Measurements from ENCODE around the gene MLLT6.

MLLT6 gene

DNA sequence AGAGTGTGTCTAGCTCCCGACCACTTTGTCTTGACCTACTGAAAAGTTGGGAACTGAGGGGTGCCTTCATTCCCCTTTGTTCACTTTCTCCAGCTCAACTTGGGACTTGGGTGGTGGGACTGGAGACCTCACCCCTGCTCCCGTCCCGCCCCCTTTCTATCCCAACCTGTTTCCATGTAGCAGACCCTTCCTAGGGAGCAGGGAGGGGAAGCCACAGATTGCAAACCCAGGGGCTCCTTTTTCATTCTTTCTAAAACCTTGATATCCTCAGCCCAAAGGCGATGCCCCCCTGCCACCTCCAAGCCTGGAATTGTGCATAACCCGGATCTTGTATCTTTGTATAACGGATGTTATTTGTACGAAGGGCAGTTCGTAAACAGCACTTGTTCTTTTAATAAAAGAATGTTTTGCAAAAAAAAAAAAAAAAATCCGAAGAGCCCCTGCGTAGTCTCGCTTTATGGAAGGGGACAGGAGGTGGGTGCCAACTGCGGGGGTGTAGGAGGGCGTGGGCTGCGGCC, 24.4 kb downstream of the MLLT6 start:
- no peak for DNase-seq

DNA sequence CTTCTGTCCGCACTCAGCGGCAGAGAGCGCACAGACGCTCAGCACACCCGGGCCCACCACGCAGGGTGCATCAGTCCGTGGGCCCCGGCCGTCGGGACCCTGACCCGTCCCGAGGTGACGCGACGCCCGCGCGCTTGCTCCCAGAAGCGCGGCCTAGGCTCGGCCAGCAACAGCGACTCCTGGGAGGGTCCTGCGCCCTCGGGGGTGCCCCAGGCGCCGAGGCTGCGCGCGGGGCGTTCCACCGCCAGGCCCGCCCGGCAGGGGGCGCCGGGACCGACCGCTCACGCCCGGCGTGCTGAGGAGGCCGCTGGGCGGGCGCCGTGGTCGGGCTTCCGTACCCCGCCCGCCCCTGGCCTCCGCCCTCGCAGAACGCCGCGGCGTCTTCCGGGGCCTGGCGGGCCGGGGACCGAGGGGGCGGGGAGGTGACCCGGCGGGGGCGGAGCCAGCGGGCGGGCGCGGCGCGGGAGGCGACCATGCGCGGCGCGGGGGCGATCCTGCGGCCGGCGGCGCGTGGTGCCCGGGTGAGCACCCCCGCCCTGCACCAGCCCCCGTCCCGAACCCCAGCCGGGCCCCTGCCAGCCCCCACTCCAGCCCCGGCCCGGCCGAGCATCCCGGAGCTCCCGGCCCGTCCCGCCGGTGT, 24.9 kb downstream of the MLLT6 start, which contains the start of gene CISD3:
Gene CISD3, plus strand, starts transcription at position 456 of the 640 bp plus-strand sequence. Its CDS starts 18 bp downstream, at position 474.
- peak; percentile 88 to 92 for DNase-seq

DNA sequence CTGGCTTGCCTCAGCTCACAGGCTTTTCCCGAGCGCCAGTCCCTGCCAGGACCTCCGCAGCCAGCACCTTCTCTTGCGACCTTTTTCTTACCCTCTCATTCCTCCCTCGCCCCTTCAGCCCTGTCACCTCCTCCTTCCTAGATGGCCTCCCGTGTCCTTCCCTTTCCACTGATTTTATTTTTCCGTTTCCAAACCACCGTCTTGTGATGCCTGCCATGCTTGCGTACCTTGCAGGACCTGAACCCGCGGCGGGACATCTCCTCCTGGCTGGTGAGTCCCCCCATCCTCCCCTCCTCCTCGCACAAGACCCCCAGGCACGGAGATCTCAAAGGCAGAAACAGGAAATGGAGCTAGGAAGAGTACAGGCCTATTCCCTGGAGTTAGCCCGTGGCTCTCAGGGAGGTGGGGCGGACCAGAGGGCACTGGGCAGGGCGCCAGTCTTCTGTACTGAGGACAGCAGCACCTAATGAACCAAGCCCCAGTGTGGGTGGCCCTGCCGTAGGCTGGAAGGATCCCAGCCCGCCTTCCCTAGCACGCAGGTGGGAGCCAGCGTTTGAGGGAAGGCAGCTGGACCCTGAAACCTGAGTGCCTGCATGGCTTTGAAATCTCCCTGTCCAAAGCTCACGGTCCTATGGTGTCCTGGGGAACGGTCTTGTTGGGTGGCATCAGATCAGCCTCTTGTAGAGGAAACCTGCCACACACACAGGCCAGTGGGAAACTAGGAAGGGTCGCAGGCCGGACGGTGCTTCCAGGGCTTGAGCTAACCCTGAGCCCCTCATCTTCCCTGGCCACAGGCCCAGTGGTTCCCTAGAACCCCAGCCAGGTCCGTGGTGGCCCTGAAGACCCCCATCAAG, 25.7 kb downstream of the MLLT6 start:
- DNase-seq = no peak

DNA sequence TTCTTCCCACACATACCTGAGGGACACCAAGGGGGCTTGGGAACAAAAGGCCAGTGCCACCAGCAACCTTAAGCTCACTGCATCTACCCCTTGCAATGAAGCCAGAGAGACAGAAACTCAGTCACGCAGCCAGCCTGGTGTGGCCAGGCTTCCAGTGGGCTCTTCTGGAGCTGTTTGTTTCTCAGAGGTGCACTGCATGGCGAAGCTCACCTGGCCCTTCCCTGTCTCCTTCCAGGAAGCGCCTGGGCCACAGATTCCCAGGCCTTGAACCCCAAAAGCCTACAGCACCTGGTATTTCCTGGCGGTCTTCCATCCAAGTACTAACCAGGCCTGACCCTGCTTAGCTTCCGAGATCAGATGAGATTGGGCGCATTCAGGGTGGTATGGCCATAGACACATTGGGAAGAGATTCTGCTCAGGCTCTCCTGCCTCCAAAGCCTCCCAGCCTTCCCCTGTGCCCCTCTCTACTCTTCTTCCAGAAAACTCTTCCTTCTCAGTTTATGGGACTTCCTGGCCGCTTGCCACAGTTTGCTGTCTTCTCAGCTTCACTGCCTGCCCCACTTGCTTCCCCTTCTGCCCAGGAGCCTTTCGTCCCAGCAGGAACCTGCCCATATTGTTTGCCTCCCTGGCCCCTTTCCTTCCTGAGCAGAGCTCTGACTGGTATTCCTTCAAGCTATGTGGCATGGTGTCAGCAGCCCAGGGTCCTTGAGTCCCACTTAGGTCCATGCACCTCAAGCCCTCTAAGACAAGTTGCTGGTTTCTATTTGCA, 26.6 kb downstream of the MLLT6 start:
- no peak for DNase-seq

DNA sequence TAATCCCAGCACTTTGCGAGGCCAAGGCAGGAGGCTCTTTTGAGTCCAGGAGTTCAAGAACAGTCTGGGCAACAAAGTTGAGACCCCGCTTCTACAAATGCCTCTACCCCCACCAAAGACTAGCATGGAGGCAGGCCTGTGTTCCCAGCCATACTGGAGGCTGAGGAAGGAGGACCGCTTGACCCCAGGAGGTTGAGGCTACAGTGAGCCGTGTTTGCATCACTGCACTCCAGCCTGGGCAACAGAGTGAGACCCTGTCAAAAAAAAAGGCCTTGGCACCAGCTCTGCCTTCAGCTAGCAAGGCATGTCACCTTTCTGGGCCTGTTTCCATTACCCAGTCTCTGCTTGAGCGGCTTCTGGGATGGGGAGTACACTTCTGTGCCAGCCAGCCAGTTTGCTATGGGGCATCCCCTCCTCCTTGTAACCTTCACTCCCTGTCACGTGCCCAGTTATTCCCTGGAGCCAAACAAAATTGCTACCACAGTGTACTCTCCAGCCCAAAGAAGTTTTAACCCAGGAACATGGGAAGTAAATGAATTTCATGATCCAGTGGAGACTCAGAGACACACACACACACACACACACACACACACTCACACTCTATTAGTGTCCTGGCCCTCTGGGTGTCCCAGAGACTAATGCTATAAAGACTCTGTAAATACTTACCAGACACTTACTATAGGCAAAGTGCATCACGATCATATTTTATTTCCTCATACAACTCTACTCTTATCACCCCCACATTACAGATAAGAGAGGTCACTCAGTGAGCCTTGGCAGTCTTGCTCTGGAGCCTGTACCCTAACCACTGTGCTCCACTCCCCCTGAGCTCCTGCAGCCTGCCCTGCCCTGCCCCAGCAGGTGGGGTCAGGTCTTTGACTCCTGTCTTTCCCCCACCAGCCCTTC, 27.6 kb downstream of the MLLT6 start:
- no peak for DNase-seq

DNA sequence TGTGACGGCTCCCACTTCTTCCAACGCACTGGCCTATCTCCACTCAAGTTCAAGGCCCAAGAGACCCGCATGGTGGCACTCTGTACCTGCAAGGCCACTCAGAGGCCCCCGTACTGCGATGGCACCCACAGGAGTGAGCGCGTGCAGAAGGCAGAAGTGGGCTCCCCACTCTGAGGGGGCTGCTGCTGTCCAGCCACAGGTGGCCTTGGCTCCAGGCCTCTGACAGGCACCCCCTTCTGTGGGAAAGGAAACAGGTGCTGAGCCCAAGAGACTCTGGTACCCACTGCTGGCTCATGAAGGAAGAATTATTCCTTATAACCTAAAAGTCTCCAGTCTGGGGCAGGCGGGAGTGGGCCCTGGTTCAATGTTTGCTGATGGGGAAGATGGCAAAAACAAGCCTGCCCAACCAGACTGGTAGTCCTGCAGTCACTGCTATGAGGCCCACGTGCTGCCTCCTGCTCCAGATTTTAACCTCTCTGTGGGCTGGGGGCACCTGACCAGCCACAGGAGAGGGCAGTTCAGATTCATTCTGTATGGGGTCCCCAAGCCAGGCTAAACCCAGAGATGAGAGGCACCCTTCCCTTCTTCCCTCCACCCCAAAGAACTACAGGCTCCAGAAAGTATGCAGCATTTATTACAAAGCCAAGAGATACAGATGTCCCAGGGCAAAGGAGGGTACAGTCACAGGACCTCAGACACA, 28.4 kb downstream of the MLLT6 start:
- DNase-seq = no peak

DNA sequence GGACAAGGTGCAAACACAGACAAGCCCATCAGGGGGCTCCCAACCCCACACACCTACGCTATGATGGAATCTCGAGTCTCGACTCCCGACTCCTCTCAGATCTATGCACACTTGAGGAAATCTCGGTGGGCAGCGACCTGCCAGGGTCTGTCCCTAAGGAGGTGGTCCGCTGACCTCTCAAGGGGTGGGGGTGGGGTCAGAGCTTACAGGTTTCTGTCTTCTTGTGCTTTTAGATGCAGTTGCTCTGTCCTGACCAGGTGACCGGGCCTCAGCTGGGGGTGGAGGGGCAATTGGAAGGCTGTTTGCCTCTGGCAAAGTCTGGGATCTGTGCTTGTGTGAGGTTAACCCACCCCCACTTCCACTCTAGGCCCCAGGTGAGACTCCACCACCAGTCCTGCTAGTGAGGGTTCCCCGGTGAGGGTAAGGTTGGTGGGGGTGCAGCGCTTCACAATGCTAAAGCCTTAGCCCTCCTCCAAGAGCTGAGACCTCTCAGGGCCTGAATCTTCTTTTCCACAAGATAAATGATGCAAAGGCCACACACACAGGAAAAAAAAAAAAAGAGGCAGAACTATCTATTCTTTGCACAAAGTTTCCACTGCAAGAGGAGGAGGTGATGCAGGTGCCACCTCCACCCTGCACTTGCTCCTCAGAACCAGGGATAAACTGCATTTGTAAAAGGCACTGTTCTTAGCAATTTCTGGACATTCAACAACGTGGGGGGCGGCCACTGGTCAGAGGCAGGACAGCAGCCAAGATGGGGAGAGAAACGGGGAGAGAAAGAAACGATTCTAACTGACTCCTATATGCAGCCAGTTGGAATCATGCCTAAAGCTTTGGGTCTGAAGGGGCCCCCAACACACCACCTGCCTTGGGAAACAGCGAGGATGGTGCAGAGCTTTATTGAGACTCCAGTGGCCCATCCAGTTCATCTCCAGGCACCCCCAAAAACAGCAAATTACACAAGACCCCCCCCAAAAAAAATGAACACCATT, 29.2 kb downstream of the MLLT6 start:
- peak in 1 of 2 donors; percentile 25 for DNase-seq

DNA sequence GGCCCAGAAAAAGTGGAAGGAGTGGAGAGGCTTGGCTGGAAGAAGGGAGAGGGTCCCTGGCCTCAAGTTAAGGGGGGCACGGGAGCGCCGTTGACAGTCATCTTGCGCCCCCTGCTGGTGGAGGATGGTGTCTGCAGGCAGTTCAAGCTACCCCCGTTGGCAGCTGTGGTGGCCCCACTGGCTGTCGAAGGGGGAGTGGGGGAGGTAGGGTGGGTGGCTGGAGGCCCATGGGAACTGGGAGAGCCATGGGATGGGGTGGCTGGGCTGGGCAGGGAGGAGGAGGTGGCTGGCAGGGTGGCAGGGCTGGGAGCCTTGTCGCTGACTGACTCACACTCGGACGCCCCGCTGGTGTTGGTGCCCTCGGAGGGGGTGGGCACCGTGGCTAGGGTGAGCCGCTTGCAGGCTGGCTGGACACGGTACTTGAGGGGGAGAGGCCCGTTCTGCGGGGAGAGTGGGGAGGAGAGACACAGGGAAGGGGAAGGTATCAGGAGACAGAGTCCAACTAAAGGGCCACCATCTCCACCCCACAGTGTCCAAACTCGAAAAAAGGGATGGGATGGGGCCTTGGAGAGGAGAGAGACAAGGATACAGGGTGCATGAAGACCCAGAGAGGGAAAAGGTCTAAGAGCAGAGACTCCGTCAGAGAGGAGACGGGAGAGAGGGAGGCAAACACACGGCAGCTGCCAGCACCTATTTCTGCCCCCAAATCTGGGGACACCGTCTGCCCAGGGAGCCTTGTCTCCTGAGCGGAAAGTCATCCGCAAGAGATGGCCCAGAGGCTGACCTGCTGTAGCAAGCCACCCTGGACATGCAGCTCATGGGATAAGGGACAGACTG, 30.3 kb downstream of the MLLT6 start:
- peak; percentile 65 to 76 for DNase-seq

DNA sequence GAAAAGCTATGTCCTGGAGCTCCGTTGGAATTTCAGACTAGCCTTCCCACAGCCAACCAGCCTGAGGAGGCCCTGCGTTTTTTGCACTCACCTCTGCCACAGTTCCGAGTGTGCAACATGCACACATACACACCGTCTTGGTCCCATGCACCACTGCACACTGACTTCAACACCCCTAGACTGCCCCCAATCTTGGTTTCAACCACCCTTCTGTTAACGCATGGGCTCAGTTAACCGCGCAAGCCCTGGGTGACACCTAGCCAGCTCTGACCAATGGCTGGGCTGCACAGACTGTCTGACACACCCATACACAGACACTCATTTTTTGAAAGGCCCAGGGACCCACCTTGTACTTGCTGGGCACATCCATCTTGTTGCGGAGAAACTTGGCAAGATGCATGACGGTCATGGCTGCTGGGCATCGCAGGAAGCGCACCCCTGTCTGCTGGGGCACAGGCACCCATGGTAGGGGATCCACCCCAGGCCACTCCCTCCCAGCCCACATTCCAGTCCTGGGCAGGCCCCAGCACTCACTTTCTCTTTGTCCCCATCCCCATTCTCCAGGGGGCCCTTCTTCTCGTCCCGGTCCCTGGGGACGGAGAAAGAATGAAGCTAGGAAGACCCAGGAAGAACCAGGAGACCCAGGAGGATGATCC, 33.1 kb downstream of the MLLT6 start:
- DNase-seq = no peak

DNA sequence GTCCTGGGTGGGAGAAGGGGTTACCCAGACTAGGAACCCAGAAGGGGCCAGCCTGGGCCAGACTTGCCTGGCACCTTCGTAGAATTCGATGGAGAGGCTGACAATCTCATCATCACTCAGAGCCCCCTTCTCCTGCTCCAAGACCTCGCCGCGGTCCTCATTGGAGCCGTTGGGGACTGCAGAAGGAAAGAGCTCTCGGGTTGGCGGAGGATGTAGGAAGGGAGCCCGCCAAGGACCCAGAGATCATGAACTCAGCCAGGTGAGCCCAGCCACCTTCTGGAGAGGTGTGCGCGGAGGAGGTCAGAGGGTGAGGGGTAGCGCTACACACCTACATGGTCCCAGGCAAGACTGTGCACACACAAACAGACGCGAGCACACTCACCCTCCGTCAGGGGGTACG, 33.6 kb downstream of the MLLT6 start:
- DNase-seq = no peak

DNA sequence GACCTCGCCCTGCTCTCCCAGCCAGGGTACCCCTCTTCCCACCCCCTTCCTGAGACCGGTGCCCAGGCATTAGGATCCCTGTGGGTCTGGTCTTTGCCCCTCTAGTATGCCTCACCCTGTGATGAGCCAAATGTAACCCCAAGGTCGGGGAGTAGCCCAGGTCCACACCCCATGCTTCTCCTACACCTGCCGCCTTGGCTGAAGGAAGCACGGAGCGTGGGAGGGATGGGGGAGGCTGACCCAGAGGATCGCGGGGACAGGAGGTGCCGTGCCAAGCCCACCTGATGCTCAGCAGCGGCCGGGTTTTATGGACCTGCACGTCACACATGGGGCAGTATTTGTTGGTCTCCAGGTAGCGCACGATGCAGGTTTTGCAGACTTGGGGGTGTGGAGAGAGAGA, 34.2 kb downstream of the MLLT6 start:
- no peak for DNase-seq

DNA sequence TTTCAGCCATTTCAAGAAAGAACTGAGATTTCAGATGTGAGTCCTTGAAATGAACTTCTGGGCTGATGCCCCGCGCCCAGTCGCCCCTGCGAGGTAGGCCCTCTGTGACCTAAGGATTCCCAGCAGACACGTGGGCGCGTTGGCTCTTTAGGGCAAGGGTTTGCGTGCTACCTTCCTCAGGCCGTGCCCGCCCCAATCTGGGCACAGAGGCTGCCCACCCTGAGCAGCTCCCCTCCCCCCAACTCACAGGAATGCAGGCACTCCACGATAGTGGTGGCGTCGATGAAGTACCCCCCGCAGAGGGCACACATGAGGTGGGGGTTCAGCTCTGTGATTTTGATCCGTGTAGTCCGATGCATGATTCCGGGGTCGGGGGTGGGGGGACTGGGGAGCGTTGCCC, 35.0 kb downstream of the MLLT6 start:
- DNase-seq = no peak

DNA sequence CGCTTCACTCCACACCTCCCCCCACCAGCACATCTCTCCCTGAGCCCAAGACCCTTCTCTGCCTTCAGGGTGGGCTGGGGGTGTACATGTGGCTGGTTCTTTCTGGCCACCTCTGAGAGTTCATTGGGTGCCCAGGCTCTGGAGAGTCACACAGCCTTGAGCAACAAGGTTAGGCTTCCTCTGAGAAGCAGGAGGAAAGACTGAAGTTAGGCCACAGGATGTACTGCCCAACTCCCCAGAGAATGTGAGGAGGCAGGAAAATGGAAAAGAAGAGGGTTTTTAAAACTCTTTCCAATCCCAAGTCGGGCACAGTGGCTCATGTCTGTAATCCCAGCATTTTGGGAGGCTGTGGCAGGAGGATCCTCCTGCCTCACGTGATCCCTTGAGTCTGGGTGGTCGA, 35.7 kb downstream of the MLLT6 start:
- no peak for DNase-seq

DNA sequence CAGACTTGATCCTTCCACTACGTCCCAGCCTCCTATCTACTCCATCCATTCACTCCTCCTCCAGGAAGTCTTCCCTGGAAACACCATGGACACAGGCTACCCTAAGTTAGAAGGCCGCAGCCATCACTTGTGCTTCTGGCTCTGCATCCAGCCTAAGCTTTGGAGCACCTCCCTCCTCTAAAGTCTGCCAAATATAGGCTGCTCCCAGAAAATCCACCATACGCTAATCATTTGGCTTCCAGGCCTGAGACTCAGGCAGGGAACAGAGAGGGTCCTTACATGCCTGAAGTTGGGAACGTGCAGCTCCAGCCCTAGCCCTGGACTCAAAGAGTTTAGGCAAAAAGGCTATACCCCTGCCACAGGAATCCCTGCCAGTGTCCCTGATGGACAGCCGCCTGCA, 36.4 kb downstream of the MLLT6 start:
- DNase-seq = no peak

DNA sequence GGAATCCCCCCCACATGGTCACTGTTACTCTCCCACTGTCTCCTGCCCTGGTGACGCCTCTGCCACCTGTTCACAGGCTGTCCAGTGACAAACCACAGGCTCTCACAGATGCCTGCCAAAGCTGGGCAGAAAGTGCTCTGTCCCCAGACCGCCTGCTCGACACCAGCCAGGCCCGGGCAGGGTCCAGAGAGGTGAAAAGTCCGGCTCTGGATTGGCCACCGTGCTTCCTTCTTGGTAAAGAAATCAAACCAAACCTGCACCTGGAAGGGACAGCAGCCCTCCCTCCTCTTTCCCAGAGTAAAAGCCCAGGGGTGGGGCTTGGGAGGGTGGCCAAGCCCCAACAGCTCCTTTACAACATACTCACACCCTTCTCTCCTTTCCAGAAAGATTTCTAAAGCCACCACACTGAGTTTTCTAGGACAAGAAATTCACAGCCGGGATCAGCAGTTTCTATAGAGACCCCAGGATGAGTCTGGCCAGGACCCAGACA, 36.9 kb downstream of the MLLT6 start:
- DNase-seq = no peak

DNA sequence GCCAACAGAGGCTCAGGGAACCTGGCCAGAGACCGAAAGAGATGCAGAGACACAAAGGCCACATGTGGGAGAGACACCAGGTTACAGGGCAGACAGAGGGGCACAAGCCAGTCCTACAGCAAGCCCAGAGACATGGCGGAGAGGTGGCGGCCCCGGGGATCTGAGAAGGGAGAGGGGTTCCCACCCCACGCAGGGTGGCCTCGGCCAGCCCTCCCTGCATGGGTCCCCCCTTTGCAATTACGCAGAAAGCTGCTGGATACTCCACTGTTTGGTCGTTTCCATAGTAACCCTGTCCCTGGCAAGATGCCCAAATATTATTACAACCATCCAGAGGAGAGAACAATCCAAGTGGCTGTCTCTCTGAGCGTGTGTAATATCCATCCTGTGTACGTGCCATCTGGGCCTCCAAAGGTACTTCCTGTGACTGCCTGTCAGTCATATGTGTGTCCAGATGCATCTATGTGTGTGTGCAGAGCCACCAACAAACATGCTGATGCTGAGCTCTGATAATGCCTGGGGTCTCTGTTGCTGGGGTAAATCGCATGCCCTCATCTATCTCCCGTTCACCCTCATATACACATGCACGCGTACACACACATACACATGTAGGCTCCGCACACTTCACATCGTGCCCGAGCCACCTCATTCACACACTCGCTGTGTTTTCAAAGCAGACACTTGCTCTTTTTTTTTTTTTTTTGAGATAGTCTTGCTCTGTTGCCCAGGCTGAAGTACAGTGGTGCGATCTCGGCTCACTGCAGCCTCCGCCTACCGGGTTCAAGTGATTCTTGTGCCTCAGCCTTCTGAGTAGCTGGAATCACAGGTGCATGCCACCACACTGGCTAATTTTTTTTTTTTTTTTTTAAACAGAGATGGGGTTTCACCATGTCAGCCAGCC, 37.6 kb downstream of the MLLT6 start:
- no peak for DNase-seq

DNA sequence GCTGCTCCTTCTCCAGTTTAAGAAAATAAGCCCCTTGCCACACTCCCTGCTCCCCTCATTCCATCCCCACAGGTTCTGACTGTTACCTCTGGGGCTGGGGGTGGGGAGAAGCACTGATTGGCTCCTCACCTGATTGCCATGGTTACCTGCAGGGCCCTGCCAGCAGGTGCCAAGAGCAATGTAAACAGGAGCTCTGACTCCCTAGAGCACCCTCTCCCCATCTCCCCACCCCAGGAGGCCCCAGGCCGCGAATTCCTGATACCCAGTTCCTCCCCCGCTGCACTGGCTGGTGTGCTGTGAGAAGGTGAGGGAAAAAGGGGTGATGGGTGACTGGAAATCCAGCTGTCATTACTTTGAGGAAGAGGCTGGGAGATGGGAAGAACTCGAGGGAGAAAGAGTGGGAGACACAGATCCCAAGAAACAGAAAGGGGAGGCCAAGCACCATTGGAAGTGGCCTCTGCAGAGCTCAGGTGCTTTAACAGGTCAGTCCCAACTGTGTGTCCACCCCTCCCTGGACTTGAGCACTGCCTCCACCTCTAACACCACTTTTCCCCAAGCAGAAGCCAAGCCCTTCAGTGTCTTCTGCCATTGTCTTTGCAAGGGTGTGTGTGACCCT, 38.6 kb downstream of the MLLT6 start:
- DNase-seq = no peak

All from CD4-positive, alpha-beta T cell treated with Interferon alpha-2 for 1 hour (primary cell).